ENCODE results near the gene MRPS34.
A peak's percentile ranks its signal among the peaks of the same experiment; 100 is the strongest.

GRCh38 chr16:1772908-1773702 lies at the start of gene MRPS34:
- TF ChIP-seq CTCF (IDR thresholded peaks at IDR 0.05 in 4 of 5, conservative IDR thresholded peaks at IDR 0.05 in 1 of 5) (peak; percentile 65 to 89 (median 74)), POLR2A (IDR thresholded peaks at IDR 0.05) (peak; percentile 30 to 57)

All from gastrocnemius medialis (tissue), 4 donors.